ENCODE results near the gene KISS1R. TPM values are rescaled to one million over a fixed set of nuclear protein-coding genes. Genes with fewer than 3 reads are reported as not detected.
"Not testable (repeated sequence)": the region's sequence is repeated elsewhere in the genome, so short reads cannot be mapped to it uniquely, and the experiment has no call there.

The KISS1R gene
- total and polyA plus RNA-seq, 2 of the 4 experiments (the other 2 are of a cell fraction): not detected

- in situ Hi-C loops (cut with MboI; ENCODE audit: low sequenced_read_pairs): no loop called here
- Histone ChIP-seq H3K4ac (ENCODE audit: low read depth, low read length) (no peak overlapping the region), H2BK15ac (ENCODE audit: low read depth, low read length) (no peak overlapping the region), H3K18ac (ENCODE audit: low read depth, low read length) (no peak overlapping the region), H3K36me3 (ENCODE audit: control insufficient read depth, insufficient read depth, low read length) (peaks cover 35% of the 10 kb centered on the region), H2AK9ac (replicated peaks; ENCODE audit: low read depth, low read length, poor library complexity) (no peak overlapping the region), H2AK5ac (ENCODE audit: low read depth, low read length) (no peak overlapping the region), H3K9me3 (ENCODE audit: control insufficient read depth, insufficient read depth, low read length) (no peaks in the 10 kb centered on the region), H3K23ac (ENCODE audit: low read depth, low read length) (no peak overlapping the region), H3K27ac (ENCODE audit: insufficient read depth, low read length) (no peak overlapping the region), H4K20me1 (ENCODE audit: insufficient read depth, low read length) (peaks cover 6% of the 10 kb centered on the region; the same call in 1 of the 2 replicates), H4K5ac (ENCODE audit: low read depth, low read length) (no peak overlapping the region), H2BK5ac (ENCODE audit: low read depth, low read length, poor library complexity, severe bottlenecking) (no peak overlapping the region), H3K4me1 (ENCODE audit: control insufficient read depth, insufficient read depth, low read length) (no peaks in the 10 kb centered on the region), H2AFZ (replicated peaks; ENCODE audit: low read length, poor library complexity) (no peak overlapping the region), H3K14ac (replicated peaks; ENCODE audit: low read depth, low read length) (no peak overlapping the region), H4K8ac (ENCODE audit: low read depth in 2 of 2, low read length in 2 of 2) (no peak overlapping the region), H3K9me1 (ENCODE audit: insufficient read depth, low read length) (peaks cover 6% of the 10 kb centered on the region; the same call in 1 of the 2 replicates), H4K91ac (ENCODE audit: insufficient read depth, low read depth, low read length) (no peak overlapping the region), H3K27me3 (ENCODE audit: control insufficient read depth, insufficient read depth, low read length) (no peaks in the 10 kb centered on the region), H3K9ac (ENCODE audit: low read depth, low read length) (no peak overlapping the region), H3K4me3 (ENCODE audit: insufficient read depth, low read depth, low read length) (no peak overlapping the region), H3K79me1 (ENCODE audit: low read depth in 1 of 2, low read length in 2 of 2) (peaks cover 13 to 39% of the 10 kb centered on the region in 2 experiments), H3K4me2 (ENCODE audit: low read depth, low read length) (no peak overlapping the region), H2BK20ac (ENCODE audit: low read depth, low read length) (no peak overlapping the region), H2BK120ac (ENCODE audit: low read depth, low read length) (no peak overlapping the region), H3K56ac (ENCODE audit: extremely low read depth, insufficient read depth, low read length) (no peak overlapping the region)
- no TSS peak for BruUV-seq (replicated peaks)
- no peak for TF ChIP-seq USF2 (IDR thresholded peaks at IDR 0.05; ENCODE audit: low read depth, low read length)
- no peak for TF ChIP-seq CHD1 (IDR thresholded peaks at IDR 0.05; ENCODE audit: low read depth, low read length)
- no peak for TF ChIP-seq CEBPB (IDR thresholded peaks at IDR 0.05; ENCODE audit: low read depth, low read length)
- TF ChIP-seq FOS (IDR thresholded peaks at IDR 0.05; ENCODE audit: low read depth, low read length): no peak
- no peak for TF ChIP-seq RAD21 (IDR thresholded peaks at IDR 0.05; ENCODE audit: low read length)
- dilution Hi-C loops (cut with HindIII; ENCODE audit: low sequenced_read_pairs, unreplicated experiment): no loop called here
- WGBS, 2 experiments (ENCODE audit: extremely low coverage in 2 of 2, insufficient read length in 1 of 2): 60% methylated on average over 1 of the region's 18 CpGs; no CpG with 5 or more reads in 1 of the 2 experiments
- ChIA-PET CTCF (no interaction called here), POLR2A (ENCODE audit: unreplicated experiment) (no interaction called here)
- no peak for ATAC-seq (ENCODE audit: low read depth)
- no peak for DNase-seq
- intact Hi-C loops (cut with micrococcal nuclease): no loop called here
These were observed 26.3 kb upstream of the KISS1R start for GRCh38 chr19:890831-891230.

- H3K23ac ChIP-seq (ENCODE audit: low read depth, low read length); H4K20me1 ChIP-seq (ENCODE audit: insufficient read depth, low read length); in situ Hi-C loops (cut with MboI; ENCODE audit: low sequenced_read_pairs); H3K9me3 ChIP-seq (ENCODE audit: control insufficient read depth, insufficient read depth, low read length); H2AK5ac ChIP-seq (ENCODE audit: low read depth, low read length); H4K91ac ChIP-seq (ENCODE audit: insufficient read depth, low read depth, low read length); H2BK20ac ChIP-seq (ENCODE audit: low read depth, low read length); H2BK120ac ChIP-seq (ENCODE audit: low read depth, low read length); H3K27me3 ChIP-seq (ENCODE audit: control insufficient read depth, insufficient read depth, low read length); H2AFZ ChIP-seq (replicated peaks; ENCODE audit: low read length, poor library complexity); H3K18ac ChIP-seq (ENCODE audit: low read depth, low read length); intact Hi-C loops (cut with micrococcal nuclease); DNase-seq; H2BK15ac ChIP-seq (ENCODE audit: low read depth, low read length); H3K9me1 ChIP-seq (ENCODE audit: insufficient read depth, low read length); ATAC-seq (ENCODE audit: low read depth); POLR2A ChIA-PET (ENCODE audit: unreplicated experiment); CTCF ChIA-PET; H4K5ac ChIP-seq (ENCODE audit: low read depth, low read length); H3K14ac ChIP-seq (replicated peaks; ENCODE audit: low read depth, low read length); BruUV-seq (replicated peaks); H3K4me1 ChIP-seq (ENCODE audit: control insufficient read depth, insufficient read depth, low read length); H2BK5ac ChIP-seq (ENCODE audit: low read depth, low read length, poor library complexity, severe bottlenecking); dilution Hi-C loops (cut with HindIII; ENCODE audit: low sequenced_read_pairs, unreplicated experiment): not testable (repeated sequence)
- 0 out of 2 replicates have a peak overlapping the region, but pooled peaks have one; percentile 60 for H3K56ac ChIP-seq (ENCODE audit: extremely low read depth, insufficient read depth, low read length)
- H4K8ac ChIP-seq (ENCODE audit: low read depth in 2 of 2, low read length in 2 of 2): 0 out of 4 replicates have a peak overlapping the region, but pooled peaks of 1 of the 2 experiments have one; percentile 24
- H3K27ac ChIP-seq (ENCODE audit: insufficient read depth, low read length): peak overlapping the region; percentile 95; the same call in 1 of the 2 replicates
- H3K36me3 ChIP-seq (ENCODE audit: control insufficient read depth, insufficient read depth, low read length): peaks cover 29% of the 10 kb centered on the region
- peak overlapping the region; percentile 97 for H3K4me3 ChIP-seq (ENCODE audit: insufficient read depth, low read depth, low read length)
- H3K4ac ChIP-seq (ENCODE audit: low read depth, low read length): peak overlapping the region; percentile 84; the same call in 1 of the 2 replicates
- H2AK9ac ChIP-seq (replicated peaks; ENCODE audit: low read depth, low read length, poor library complexity): peak overlapping the region; percentile 86
- peak overlapping the region; percentile 92 for H3K9ac ChIP-seq (ENCODE audit: low read depth, low read length)
- 59% methylated on average over 21 of the region's 50 CpGs; no CpG with 5 or more reads in 1 of the 2 experiments for WGBS, 2 experiments (ENCODE audit: extremely low coverage in 2 of 2, insufficient read length in 1 of 2)
- H3K4me2 ChIP-seq (ENCODE audit: low read depth, low read length): peak overlapping the region; percentile 99
- H3K79me1 ChIP-seq (ENCODE audit: low read depth in 1 of 2, low read length in 2 of 2): peaks cover 9 to 35% of the 10 kb centered on the region in 2 experiments
These were observed 25.5 kb upstream of the KISS1R start for GRCh38 chr19:891421-892200.

Data from IMR-90 (cell line).